CD4-positive, alpha-beta T cell (primary cell): ENCODE measurements around the gene MED9. TPM values are rescaled to one million over a fixed set of nuclear protein-coding genes. Genes with fewer than 3 reads are reported as not detected.

Experiments used
- ATAC-seq: fragments of 200-7000 bp; cut with Tn5 transposase; one replicate; pipeline ENCODE4 v1.10.0; 2022; ENCODE audit warnings: mild to moderate bottlenecking; ENCODE audit not compliant: poor library complexity
- CTCF ChIA-PET: fragments of 350-600 bp; sonication (Branson Sonifier 250); formaldehyde crosslinking; loops from one replicate; lab custom pipeline; 2021; ENCODE audit warnings: antibody characterized with exemption, inconsistent platforms; lab: Charles Lee
- POLR2A ChIA-PET: fragments of 350-600 bp; sonication (Branson Sonifier 250); formaldehyde crosslinking; loops from one replicate; lab custom pipeline; 2021; ENCODE audit warnings: antibody characterized with exemption, inconsistent platforms; lab: Charles Lee
- DNase-seq, 14 experiments: peaks; one replicate each; pipeline ENCODE4 v3.0.0-alpha.2; 2013 to 2020; ENCODE audit warnings: mixed read lengths in 2 of 14
- H3K27ac ChIP-seq, 2 donors: one replicate each; pipeline versions ENCODE4 v1.5.1 to v1.7.0; 2013; ENCODE audit warnings: low read length in 2 of 2, low read depth in 1 of 2, mild to moderate bottlenecking in 1 of 2
- H3K27me3 ChIP-seq, 2 experiments: 1 replicate in 1 of 2; 2 replicates in 1 of 2; pipeline versions ENCODE4 v1.6.1 to v1.7.0; 2013; ENCODE audit warnings: low read length in 2 of 2, control low read depth in 1 of 2, mild to moderate bottlenecking in 1 of 2, moderate library complexity in 1 of 2; ENCODE audit not compliant: insufficient read depth in 2 of 2, control insufficient read depth in 1 of 2
- H3K36me3 ChIP-seq: one replicate; pipeline ENCODE4 v1.6.1; 2013; ENCODE audit warnings: low read length, control low read depth; ENCODE audit not compliant: insufficient read depth
- H3K4me1 ChIP-seq: one replicate; pipeline ENCODE4 v1.6.1; 2013; ENCODE audit warnings: low read length, control low read depth; ENCODE audit not compliant: insufficient read depth
- H3K4me3 ChIP-seq: one replicate; pipeline ENCODE4 v1.5.1; 2013; ENCODE audit warnings: mild to moderate bottlenecking, low read length, moderate library complexity
- H3K9me3 ChIP-seq, 2 experiments: 1 replicate in 1 of 2; 2 replicates in 1 of 2; pipeline versions ENCODE4 v1.6.1 to v1.7.0; 2013; ENCODE audit warnings: low read length in 2 of 2, mild to moderate bottlenecking in 2 of 2, control low read depth in 1 of 2, moderate library complexity in 1 of 2; ENCODE audit not compliant: control insufficient read depth in 1 of 2, insufficient read depth in 1 of 2
- H3K27ac Mint-ChIP-seq: one replicate; pipeline ENCODE4 v1.8.0; 2020; ENCODE audit warnings: mixed read lengths
- H3K27me3 Mint-ChIP-seq: one replicate; pipeline ENCODE4 v1.8.0; 2021; ENCODE audit warnings: mixed read lengths
- H3K36me3 Mint-ChIP-seq: one replicate; pipeline ENCODE4 v1.8.0; 2021; ENCODE audit warnings: low read depth, mixed read lengths
- H3K4me1 Mint-ChIP-seq: one replicate; pipeline ENCODE4 v1.8.0; 2021; ENCODE audit warnings: low read depth, mixed read lengths
- H3K4me3 Mint-ChIP-seq: one replicate; pipeline ENCODE4 v1.8.0; 2020; ENCODE audit warnings: mild to moderate bottlenecking, mixed read lengths
- H3K9me3 Mint-ChIP-seq: one replicate; pipeline ENCODE4 v1.8.0; 2020; ENCODE audit warnings: mixed read lengths
- intact Hi-C, 2 experiments: fragments of 100-400 bp; cut with DNase I in 1 of 2; cut with micrococcal nuclease in 1 of 2; formaldehyde crosslinking; loops; one replicate each; pipeline versions ENCODE4 v1.15.1 to v1.9.0; 2023 to 2025; cut with DNase I, micrococcal nuclease
- total RNA-seq, 174 experiments: library from RNA in 2 of 174; stranded (reverse) in 2 of 174; gene quantifications; one replicate each; pipeline ENCODE4 v1.2.3 and lab custom pipeline; 2021 to 2026
- TF ChIP-seq, protein P1 (sequence below): fragments of 200-600 bp; IDR thresholded peaks from one replicate; pipeline ENCODE4 v1.8.0; 2022; ENCODE audit warnings: antibody characterized with exemption, mild to moderate bottlenecking

Gene MED9
- total RNA-seq, 2 experiments from 2014 or later = 27.0 to 27.9 TPM

DNA sequence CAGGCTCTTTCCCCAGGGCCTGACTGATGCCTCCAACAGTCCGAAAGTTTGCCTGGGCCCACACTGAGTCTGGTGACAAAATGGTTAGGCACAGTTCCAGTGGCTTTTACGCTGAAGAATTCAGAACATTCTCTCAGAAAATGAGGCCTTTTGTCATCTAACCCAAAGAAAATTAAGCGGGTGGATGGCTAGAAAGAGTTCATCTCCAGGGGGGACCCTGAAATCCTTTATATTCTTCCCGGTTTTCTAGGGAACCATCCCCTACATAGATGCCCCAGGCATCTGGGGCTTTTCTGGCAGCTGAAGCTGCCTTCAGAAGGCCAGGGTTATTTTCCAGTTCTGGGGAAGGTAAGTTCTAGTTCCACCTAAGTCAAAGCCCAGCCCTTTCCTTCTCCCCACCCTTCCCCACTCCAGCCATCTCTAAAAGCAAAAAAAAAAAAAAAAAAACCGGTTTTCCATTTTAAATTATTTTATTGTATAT is 17.2 kb downstream of the MED9 start:
- ChIA-PET CTCF (no interaction called here), POLR2A (no interaction called here)
- ATAC-seq = no peak
- Histone ChIP-seq H3K4me1 (peaks cover 24% of the 10 kb centered on the region), H3K27me3 (peaks cover 8% of the 10 kb centered on the region in 2 experiments), H3K27ac (no peak overlapping the region), H3K4me3 (no peak overlapping the region), H3K9me3 (peaks cover 0 to 3% of the 10 kb centered on the region in 2 experiments), H3K36me3 (peaks cover 18% of the 10 kb centered on the region)
- Mint-ChIP-seq H3K27me3 (peaks cover 10% of the 10 kb centered on the region), H3K4me3 (peak overlapping the region; percentile 66), H3K36me3 (peaks cover 8% of the 10 kb centered on the region), H3K4me1 (peaks cover 7% of the 10 kb centered on the region), H3K9me3 (no peaks in the 10 kb centered on the region), H3K27ac (no peak overlapping the region)
- intact Hi-C loops = no loop called here
- no peak for DNase-seq
- TF ChIP-seq, protein P1, sequence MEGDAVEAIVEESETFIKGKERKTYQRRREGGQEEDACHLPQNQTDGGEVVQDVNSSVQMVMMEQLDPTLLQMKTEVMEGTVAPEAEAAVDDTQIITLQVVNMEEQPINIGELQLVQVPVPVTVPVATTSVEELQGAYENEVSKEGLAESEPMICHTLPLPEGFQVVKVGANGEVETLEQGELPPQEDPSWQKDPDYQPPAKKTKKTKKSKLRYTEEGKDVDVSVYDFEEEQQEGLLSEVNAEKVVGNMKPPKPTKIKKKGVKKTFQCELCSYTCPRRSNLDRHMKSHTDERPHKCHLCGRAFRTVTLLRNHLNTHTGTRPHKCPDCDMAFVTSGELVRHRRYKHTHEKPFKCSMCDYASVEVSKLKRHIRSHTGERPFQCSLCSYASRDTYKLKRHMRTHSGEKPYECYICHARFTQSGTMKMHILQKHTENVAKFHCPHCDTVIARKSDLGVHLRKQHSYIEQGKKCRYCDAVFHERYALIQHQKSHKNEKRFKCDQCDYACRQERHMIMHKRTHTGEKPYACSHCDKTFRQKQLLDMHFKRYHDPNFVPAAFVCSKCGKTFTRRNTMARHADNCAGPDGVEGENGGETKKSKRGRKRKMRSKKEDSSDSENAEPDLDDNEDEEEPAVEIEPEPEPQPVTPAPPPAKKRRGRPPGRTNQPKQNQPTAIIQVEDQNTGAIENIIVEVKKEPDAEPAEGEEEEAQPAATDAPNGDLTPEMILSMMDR = no peak

DNA sequence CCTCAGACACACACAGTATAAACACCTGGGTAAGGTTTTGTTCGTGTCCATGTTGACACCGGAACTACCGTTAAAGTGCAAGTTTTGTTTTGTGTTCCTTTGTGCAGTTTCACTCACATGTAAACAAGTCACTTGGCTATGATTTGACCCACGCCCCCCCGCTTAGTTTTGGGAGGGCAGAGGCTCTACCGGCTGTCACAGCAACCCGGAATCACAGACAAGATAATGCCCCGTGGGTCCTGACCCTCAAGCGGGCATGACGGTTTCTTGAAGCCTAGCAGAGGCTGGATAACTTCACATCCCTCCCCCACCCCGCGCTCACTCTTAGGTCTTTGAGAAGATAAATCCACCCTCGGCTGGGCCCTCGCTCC is 17.7 kb downstream of the MED9 start:
- no peak overlapping the region for H3K27ac Mint-ChIP-seq
- TF ChIP-seq, protein P1 = no peak
- Histone ChIP-seq H3K27me3 (peaks cover 8% of the 10 kb centered on the region in 2 experiments), H3K36me3 (peaks cover 18% of the 10 kb centered on the region), H3K4me3 (no peak overlapping the region), H3K27ac (no peak overlapping the region), H3K4me1 (peaks cover 24% of the 10 kb centered on the region), H3K9me3 (peaks cover 0 to 3% of the 10 kb centered on the region in 2 experiments)
- H3K36me3 Mint-ChIP-seq = peaks cover 5% of the 10 kb centered on the region
- peaks cover 10% of the 10 kb centered on the region for H3K27me3 Mint-ChIP-seq
- H3K4me1 Mint-ChIP-seq = peaks cover 7% of the 10 kb centered on the region
- ATAC-seq (no peak), DNase-seq (no peak)
- peak overlapping the region; percentile 54 for H3K4me3 Mint-ChIP-seq
- POLR2A ChIA-PET = no interaction called here
- intact Hi-C loops = no loop called here
- CTCF ChIA-PET = no interaction called here
- no peaks in the 10 kb centered on the region for H3K9me3 Mint-ChIP-seq

- no peaks in the 10 kb centered on the region for H3K36me3 Mint-ChIP-seq
- H3K27me3 ChIP-seq = peaks cover 8% of the 10 kb centered on the region in 2 experiments
- intact Hi-C loops = no loop called here
- ChIA-PET POLR2A (interaction anchor here (0.6 to 1.2 kb wide), 2 partner anchors 13 to 103 kb away, joined by 3 to 4 read pairs; no protein-coding TSS in a partner anchor), CTCF (no interaction called here)
- H3K4me1 ChIP-seq = peaks cover 24% of the 10 kb centered on the region
- H3K27ac ChIP-seq = no peak overlapping the region
- peak overlapping the region; percentile 31 for H3K4me3 ChIP-seq
- peak overlapping the region; percentile 82 for H3K4me3 Mint-ChIP-seq
- H3K9me3 Mint-ChIP-seq = no peaks in the 10 kb centered on the region
- peaks cover 7% of the 10 kb centered on the region for H3K4me1 Mint-ChIP-seq
- H3K27me3 Mint-ChIP-seq = peaks cover 10% of the 10 kb centered on the region
- DNase-seq (peak in 5 of 14 experiments; percentile 6 to 52 (median 9)), ATAC-seq (no peak)
- peaks cover 16% of the 10 kb centered on the region for H3K36me3 ChIP-seq
- H3K27ac Mint-ChIP-seq = no peak overlapping the region
- peaks cover 0 to 3% of the 10 kb centered on the region in 2 experiments for H3K9me3 ChIP-seq
- TF ChIP-seq, protein P1 = no peak
Measured at GRCh38 chr17:17494870-17495535, 18.2 kb downstream of the MED9 start.
